ACC112 (cell line): ENCODE measurements around the gene GAL3ST2.
"Not testable (repeated sequence)": the region's sequence is repeated elsewhere in the genome, so short reads cannot be mapped to it uniquely, and the experiment has no call there.

ENCODE experiments used
- H2AFZ ChIP-seq: fragments of 200-600 bp; sonication (generic); one replicate; pipeline ENCODE4 v1.6.0; 2017; ENCODE audit warnings: antibody characterized with exemption, low read length; ENCODE audit not compliant: unreplicated experiment
- H3K27ac ChIP-seq: fragments of 200-600 bp; sonication (generic); 2 replicates; pipeline ENCODE4 v1.5.1; 2014; ENCODE audit warnings: low read depth, mild to moderate bottlenecking, antibody characterized with exemption, low read length, moderate library complexity
- H3K27me3 ChIP-seq: fragments of 200-600 bp; sonication (generic); 2 replicates; pipeline ENCODE4 v1.6.1; 2014; ENCODE audit warnings: mild to moderate bottlenecking, antibody characterized with exemption, low read length, moderate library complexity, mixed read lengths; ENCODE audit not compliant: insufficient read depth
- H3K36me3 ChIP-seq: fragments of 200-600 bp; sonication (generic); 2 replicates; pipeline ENCODE4 v1.6.1; 2016; ENCODE audit warnings: mild to moderate bottlenecking, antibody characterized with exemption, low read length, moderate library complexity, mixed read lengths; ENCODE audit not compliant: insufficient read depth
- H3K4me1 ChIP-seq: fragments of 200-600 bp; sonication (generic); one replicate; pipeline ENCODE4 v1.6.1; 2016; ENCODE audit warnings: low read length, mixed read lengths; ENCODE audit not compliant: insufficient read depth, unreplicated experiment, control insufficient read depth
- H3K4me3 ChIP-seq: fragments of 200-600 bp; sonication (generic); 2 replicates; pipeline ENCODE4 v1.5.1; 2014; ENCODE audit warnings: mild to moderate bottlenecking, low read depth, low read length
- H3K79me2 ChIP-seq: fragments of 200-600 bp; sonication (generic); one replicate; pipeline ENCODE4 v1.6.0; 2016; ENCODE audit warnings: low read length; ENCODE audit not compliant: control insufficient read depth, unreplicated experiment, insufficient read depth

The GAL3ST2 gene

DNA sequence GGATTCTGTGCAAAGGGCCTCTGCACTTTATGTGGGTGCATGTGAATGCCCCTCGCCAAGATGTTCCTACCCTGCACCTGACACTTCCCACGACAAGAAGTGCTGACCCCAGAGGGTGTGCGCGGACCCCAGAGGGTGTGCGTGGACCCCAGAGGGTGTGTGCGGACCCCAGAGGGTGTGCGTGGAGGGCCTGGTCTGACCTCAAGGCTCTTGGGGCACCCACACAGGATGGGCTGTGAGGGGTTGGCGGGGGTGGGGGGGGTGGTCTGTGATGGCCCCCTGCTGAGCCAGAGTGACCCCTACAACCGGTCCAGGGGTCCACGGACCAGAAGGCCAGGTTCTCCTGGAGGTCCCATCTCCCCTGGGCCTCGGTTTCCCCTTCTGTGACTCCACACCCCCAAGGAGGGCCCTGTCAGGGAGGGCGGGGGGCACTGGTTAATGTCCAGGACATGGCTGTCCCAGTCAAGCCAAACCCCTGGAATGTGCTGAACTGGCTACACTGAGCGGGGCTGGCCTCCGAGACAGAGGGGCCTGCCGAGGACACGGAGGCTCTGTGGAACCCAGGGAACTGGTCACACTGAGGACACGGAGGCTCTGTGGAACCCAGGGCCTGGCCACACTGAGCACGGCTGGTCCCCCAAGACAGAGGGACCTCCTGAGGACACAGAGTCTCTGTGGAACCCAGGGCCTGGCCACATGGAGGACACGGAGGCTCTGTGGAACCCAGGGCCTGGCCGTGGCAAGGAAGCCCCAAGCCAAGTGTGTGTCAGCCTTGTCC is 35.5 kb downstream of the GAL3ST2 start:
- H3K27me3 ChIP-seq = no peaks in the 10 kb centered on the region
- no peak overlapping the region for H3K4me3 ChIP-seq
- no peak overlapping the region for H2AFZ ChIP-seq
- H3K36me3 ChIP-seq = no peaks in the 10 kb centered on the region
- H3K4me1 ChIP-seq = no peaks in the 10 kb centered on the region
- H3K27ac ChIP-seq = no peak overlapping the region
- H3K79me2 ChIP-seq = no peaks in the 10 kb centered on the region

DNA sequence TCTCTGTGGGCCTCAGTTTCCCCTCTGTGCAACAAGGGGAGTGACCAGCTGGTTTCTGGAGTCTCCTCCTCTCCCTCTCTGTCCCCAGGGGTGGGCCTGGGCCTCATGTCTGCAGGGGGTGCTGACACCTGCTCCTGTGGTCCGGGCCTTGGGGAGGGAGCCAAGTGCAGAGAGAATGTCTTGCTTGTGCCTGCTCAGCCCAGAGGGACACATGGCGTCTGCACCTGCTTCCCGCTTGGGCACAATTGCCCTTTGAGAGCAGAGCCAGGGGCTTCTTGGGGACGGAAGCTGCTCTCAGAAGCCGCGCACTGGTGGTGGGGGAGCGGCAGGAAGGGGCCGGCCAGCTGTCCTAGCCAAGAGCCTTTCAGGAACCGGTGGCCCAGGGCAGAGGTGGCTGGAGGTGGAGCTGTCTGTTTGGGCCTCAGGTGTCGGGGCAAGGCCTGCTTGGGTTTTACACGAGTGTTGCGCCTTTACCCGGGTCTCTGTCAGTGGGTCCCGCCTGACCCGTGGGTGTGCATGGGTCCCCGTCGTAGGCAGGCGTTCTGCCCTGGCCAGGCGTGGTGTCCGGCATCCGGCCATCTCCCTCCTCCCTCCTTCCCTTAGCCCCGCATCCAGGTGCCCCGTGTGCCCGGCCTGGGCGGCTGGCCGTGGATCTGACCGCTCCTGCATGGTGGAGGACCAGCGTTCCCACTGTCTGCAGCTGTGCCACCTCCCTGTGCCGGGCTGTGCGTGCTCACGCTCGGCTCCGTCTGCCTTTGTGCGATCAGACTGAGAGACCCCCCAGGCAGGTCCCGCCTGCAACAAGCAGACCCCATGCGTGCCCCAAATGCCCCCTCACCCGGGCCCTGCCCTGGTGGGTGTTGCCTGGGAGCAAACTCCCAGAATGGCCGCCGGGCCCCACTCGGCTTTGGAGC is 36.4 kb downstream of the GAL3ST2 start:
- no peaks in the 10 kb centered on the region for H3K79me2 ChIP-seq
- no peak overlapping the region; the same call in 1 of the 2 replicates for H3K27ac ChIP-seq
- H3K4me3 ChIP-seq = no peak overlapping the region
- H2AFZ ChIP-seq = no peak overlapping the region
- H3K4me1 ChIP-seq = no peaks in the 10 kb centered on the region
- no peaks in the 10 kb centered on the region for H3K27me3 ChIP-seq
- H3K36me3 ChIP-seq = no peaks in the 10 kb centered on the region

GRCh38 chr2:241813644-241814392 is 37.2 kb downstream of the GAL3ST2 start:
- Histone ChIP-seq H3K4me3 (no peak overlapping the region), H3K27ac (peak overlapping the region; percentile 55; the same call in 1 of the 2 replicates), H3K36me3 (no peaks in the 10 kb centered on the region), H3K4me1 (no peaks in the 10 kb centered on the region), H3K27me3 (no peaks in the 10 kb centered on the region), H2AFZ (no peak overlapping the region), H3K79me2 (no peaks in the 10 kb centered on the region)

DNA sequence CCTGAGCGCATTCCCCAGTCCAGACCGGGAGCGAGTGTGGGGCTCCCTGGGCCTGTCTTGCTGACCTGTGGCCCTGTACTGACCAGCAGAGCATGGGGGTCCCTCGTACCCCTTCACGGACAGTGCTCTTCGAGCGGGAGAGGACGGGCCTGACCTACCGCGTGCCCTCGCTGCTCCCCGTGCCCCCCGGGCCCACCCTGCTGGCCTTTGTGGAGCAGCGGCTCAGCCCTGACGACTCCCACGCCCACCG is 37.7 kb downstream of the GAL3ST2 start:
- H3K4me3 ChIP-seq = no peak overlapping the region
- H3K27ac ChIP-seq = no peak overlapping the region
- no peaks in the 10 kb centered on the region for H3K27me3 ChIP-seq
- no peak overlapping the region for H2AFZ ChIP-seq
- H3K79me2 ChIP-seq = no peaks in the 10 kb centered on the region
- no peaks in the 10 kb centered on the region for H3K36me3 ChIP-seq
- no peaks in the 10 kb centered on the region for H3K4me1 ChIP-seq

DNA sequence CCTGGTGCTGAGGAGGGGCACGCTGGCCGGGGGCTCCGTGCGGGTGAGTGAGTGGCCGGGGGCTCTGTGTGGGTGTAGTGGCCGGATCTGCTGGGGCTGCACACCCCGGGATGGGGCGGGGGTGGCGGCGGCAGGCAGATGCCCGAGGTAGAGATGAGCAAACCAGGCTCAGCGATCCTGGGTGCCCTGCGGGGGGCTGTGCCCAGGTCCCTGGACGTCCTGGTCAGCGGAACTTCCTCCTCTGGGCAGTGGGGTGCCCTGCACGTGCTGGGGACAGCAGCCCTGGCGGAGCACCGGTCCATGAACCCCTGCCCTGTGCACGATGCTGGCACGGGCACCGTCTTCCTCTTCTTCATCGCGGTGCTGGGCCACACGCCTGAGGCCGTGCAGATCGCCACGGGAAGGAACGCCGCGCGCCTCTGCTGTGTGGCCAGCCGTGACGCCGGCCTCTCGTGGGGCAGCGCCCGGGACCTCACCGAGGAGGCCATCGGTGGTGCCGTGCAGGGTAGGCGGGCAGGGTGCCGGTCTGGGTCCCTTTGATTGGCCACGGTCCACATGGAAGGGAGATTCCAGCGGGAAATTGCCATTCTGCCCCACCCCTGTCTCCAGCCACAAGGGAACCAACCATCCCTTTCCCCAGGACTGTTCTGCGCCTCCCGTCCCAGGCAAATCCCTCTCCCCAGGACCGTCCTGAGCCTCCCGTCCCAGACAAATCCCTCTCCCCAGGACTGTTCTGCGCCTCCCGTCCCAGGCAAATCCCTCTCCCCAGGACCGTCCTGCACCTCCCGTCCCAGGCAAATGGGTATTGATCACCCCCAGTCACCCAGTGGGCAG is 38.2 kb downstream of the GAL3ST2 start:
- Histone ChIP-seq H3K4me1 (no peaks in the 10 kb centered on the region), H3K27me3 (no peaks in the 10 kb centered on the region), H3K36me3 (no peaks in the 10 kb centered on the region), H3K79me2 (no peaks in the 10 kb centered on the region), H2AFZ (no peak overlapping the region), H3K27ac (no peak overlapping the region), H3K4me3 (no peak overlapping the region)

GRCh38 chr2:241815477-241816430 is 39.1 kb downstream of the GAL3ST2 start:
- H2AFZ ChIP-seq = no peak overlapping the region
- no peaks in the 10 kb centered on the region for H3K36me3 ChIP-seq
- no peak overlapping the region for H3K27ac ChIP-seq
- no peaks in the 10 kb centered on the region for H3K79me2 ChIP-seq
- H3K27me3 ChIP-seq = no peaks in the 10 kb centered on the region
- H3K4me1 ChIP-seq = no peaks in the 10 kb centered on the region
- H3K4me3 ChIP-seq = no peak overlapping the region

DNA sequence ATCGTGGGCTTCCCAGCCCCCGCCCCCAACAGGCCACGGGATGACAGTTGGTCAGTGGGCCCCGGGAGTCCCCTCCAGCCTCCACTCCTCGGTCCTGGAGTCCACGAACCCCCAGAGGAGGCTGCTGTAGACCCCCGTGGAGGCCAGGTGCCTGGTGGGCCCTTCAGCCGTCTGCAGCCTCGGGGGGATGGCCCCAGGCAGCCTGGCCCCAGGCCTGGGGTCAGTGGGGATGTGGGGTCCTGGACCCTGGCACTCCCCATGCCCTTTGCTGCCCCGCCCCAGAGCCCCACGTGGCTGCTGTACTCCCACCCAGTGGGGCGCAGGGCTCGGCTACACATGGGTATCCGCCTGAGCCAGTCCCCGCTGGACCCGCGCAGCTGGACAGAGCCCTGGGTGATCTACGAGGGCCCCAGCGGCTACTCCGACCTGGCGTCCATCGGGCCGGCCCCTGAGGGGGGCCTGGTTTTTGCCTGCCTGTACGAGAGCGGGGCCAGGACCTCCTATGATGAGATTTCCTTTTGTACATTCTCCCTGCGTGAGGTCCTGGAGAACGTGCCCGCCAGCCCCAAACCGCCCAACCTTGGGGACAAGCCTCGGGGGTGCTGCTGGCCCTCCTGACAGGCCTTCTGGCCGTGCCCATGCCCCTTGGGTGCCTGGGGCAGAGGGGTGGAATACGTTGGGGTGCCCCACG is 40.0 kb downstream of the GAL3ST2 start:
- Histone ChIP-seq H3K27me3 (no peaks in the 10 kb centered on the region), H3K36me3 (no peaks in the 10 kb centered on the region), H2AFZ (no peak overlapping the region), H3K79me2 (no peaks in the 10 kb centered on the region), H3K27ac (no peak overlapping the region), H3K4me1 (no peaks in the 10 kb centered on the region), H3K4me3 (no peak overlapping the region)

DNA sequence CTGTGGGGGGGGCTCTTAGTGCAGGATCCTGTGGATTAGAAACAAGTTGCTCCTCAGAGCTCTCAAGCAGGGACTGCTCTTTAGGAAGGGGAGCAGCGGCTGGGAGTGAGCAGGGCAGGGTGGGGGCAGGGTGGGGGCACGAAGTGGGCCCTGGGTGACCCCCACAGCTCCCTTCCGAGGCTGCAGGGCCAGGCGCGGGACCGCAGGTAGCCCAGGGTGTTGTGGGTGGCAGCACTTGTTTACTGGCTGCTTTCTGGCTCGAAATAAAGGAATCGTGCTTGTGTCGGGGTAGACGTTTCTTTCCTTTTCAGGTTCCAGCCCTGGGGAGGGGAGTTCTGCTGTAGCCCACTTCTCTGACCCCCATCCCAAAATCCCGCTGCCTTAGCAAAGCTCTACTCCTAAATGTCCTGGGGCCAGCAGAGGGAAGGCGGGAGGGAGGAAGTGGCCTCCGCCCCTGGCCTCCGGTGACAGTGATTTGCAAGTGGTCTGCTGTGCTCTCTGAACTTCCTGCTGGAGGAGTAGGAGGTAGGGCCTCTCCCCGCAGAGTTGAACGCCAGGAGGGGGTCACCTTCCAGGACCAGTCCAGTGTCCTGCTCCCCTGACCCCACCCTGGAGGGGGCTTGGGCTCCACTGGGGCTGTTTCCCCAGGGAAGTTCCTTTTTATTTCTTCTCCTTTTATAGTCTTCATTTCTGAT is 40.7 kb downstream of the GAL3ST2 start:
- H3K27me3 ChIP-seq = no peaks in the 10 kb centered on the region
- H3K4me1 ChIP-seq = no peaks in the 10 kb centered on the region
- no peak overlapping the region for H3K27ac ChIP-seq
- H3K79me2 ChIP-seq = no peaks in the 10 kb centered on the region
- H3K4me3 ChIP-seq = no peak overlapping the region
- no peak overlapping the region for H2AFZ ChIP-seq
- no peaks in the 10 kb centered on the region for H3K36me3 ChIP-seq

GRCh38 chr2:241817821-241818215 is 41.2 kb downstream of the GAL3ST2 start:
- H3K79me2 ChIP-seq, H3K4me1 ChIP-seq, H3K4me3 ChIP-seq, H3K36me3 ChIP-seq, H2AFZ ChIP-seq, H3K27ac ChIP-seq, H3K27me3 ChIP-seq: not testable (repeated sequence)
